Activated CD4-positive, alpha-beta T cell treated with anti-CD3 and anti-CD28 coated beads for 48 hours (primary cell): ENCODE results near the gene BIN2.

Experiments
- DNase-seq: peaks from one replicate; pipeline ENCODE4 v3.0.0-alpha.2; 2020

BIN2 gene

DNA sequence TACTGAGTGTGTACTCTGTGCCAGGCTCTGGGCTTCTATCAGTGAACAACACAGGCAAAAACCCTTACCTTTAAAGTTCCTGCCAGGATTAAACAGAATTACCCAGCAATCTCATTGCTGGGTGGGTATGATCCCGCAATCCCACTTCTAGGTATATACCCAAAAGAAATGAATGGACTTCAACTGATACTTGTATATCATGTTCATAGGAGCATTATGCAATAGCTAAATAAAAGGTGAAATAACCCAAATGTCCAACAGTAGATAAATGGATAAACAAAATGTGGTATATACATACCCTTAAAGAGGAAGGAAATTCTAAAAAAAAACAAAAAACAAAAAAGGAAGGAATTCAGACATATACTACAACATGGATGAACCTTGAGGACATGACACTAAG, 70.7 kb downstream of the BIN2 start:
- DNase-seq: no peak

DNA sequence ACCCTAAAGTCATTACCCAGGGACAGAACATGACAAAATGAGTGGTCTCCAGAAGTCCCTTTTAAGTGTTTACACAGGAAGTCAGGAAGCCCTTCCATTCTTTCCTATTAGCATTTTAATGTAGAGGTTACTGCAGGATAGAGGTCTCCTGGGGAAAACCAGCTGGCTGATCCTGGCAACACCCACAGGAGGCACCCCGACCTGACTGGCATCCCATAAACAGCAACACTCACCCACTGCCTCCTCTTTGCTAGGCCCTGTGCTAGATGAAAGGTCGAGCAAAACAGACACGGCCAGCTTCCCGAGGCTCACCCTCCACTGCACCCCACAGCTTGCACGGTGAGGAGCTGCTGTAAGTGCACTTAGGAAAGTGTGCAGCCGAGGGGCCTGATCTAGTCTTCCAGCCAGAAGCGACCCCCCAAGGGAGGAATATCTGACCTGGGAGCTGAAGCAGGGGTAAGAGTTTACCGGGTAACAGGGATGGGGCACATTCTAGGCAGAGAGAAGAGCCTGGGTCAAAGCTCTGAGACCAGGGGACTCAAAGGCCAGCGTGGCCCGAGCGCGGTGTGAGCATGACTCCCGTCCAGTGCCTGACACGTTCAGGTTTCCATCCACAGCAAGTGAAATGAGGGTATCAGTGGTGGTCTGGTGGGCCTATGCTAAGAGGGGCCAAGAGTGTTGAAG, 76.3 kb downstream of the BIN2 start:
- DNase-seq: no peak

DNA sequence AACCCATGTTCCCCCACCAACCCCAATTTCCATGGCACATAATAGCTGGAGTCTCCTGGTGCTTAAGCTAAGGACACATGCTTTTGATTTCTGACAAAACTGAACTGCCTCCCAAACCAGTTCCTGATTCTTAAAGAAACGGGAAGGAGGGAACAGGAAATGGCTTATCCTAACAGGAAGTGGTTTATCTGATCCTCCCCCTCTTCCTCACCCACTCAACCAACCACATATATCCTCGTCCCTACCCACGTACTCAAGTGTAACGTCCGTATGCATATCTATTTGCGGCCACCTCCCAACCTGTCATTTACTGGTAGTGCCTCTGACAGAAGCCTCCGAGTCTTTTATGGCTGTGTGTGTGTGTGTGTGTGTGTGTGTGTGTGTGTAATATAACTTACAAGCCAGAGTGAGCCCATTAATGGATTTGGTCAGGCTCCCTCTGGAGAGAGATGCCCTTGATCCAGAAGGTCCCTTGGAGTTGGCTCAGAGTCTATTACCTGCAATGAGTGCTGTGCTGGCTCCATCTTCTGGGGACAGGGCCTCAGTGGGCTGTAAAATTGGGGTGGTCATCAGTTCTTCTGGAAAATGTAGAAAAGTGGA, 77.6 kb downstream of the BIN2 start:
- DNase-seq: peak; percentile 45

DNA sequence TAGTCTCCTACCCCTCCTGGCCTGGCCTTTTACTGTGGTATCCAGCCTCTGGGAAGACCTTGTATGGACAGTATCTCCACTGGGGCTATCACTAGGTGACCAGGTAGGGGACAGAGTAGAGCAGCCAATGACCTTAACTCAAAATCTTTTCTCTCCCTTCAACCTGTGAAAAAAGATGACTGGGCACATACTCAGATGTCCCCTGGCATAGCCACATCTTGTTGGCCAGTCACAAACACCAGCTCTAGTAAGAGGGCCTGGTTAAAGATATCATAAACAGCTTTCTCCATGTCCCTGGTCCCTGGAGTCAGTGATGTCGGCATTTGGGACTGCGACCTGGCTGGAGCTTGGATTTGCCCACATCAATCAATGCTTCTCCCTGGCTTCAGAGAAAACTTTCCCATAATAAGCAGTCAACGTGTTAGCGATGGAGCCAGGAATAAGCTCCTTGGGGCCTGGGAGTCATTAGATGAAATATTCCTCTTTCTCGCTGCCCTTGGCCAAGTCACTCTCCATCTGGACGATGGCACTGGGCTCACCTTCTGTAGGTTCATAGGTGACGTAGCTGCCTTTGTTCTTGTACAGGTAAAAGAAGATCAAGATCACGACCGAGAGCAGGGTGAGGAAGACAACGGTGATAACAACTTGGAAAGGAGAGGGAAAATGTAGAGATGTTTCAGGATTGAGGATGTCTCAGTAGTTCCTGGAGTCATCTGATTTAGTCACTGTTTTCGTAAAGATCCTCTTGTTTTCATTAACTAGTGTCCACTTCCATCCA, 78.3 kb downstream of the BIN2 start:
- DNase-seq: no peak

DNA sequence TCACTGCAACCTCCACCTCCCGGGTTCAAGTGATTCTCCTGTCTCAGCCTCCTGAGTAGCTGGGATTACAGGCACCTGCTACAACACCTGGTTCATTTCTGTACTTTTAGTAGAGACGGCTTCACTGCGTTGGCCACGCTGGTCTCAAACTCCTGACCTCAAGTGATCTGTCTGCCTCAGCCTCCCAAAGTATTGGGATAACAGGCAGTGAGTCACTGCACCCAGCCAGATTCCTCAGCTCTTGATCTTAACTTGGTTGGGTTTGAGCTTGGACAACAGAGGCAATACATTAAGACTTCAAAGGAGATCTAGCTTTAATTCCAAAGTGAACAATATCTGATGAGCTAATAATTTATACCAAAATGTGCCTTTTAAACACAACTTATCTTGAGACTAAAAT, 79.7 kb downstream of the BIN2 start:
- DNase-seq: no peak

DNA sequence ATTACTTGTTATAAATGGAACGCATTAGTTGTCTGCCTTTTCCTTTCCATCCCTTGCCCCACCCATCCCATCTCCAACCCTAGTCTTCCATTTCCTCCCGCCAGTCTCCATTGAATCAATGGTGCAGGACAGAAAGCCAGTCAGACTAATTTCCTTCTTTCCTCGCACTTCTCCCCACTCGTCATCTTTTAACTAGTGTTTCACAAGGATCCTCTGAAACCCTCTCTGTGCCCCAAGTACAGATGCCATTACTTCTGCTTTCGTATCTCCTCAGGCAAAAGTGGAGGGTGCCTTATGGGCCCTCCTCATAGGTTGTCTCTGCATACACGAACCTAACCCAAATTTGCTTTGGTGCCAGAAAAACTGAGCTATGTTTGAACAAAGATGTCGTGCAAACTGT, 81.1 kb downstream of the BIN2 start:
- no peak for DNase-seq

DNA sequence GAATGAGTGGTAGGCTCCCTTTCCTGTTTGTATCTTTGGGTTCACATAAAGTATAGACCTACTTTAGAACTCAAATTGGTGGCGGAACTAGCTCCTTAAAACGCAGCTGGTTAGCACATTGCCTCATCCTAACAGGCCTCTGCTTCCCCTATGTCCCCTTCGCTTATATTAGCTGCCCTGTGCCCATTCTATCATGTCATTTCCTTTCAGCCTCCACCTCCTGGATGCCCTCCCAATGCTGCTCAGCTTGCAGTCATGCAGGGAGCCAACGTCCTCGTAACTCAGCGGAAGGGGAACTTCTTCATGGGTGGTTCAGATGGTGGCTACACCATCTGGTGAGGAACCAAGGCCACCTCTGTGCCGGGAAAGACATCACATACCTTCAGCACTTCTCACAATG, 81.9 kb downstream of the BIN2 start:
- no peak for DNase-seq

DNA sequence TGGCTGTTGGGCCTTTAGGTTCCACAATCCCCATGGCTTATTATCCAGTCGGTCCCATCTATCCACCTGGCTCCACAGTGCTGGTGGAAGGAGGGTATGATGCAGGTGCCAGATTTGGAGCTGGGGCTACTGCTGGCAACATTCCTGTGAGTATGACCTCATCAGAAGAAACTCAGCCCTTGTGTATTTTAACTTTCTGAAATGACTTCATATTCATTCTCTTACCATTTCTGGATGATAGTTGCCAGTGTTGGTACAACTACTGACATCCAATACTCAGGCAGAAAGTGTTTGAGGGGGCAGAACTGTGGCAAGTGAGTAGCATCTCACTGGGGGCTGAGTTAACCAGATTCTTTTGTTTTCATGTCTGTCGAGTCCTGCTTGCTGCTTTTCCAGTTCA, 83.0 kb downstream of the BIN2 start:
- DNase-seq: no peak

DNA sequence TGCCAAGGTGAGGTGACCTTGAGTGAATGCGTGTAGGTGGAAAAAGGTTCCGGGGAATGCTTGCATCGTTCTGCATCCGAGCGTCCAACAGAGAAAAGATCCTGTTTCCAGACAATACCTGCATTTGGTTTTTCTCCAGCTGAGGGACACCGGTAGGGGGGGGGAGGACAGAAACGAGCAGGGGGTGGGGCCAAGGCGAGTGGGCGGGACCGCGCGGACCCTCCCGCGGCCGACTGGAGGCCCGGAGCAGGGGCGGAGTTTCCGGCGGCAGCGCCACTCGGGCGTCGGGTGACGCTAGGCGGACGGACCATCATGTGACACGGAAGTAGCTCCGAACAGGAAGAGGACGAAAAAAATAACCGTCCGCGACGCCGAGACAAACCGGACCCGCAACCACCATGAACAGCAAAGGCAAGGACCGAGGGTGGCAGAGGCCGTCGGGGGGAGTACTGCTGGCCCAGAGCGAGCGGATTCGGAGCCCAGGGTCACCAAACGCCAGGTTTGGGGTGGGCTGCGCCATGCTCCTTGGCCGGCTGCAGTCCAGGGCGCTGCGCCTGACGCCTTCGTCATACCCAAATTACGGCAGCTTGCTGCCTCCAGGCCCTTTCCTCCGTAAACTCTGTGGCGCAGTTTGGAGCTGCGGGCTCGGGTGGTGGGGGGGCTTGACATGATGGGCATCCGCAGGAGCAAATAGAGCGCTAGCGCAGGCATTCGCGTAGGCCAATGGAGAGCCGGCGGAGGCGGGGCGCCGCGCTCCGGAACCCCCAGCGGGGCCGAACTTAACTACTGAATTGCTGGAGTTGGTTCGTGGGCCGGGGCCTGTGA, 85.3 kb downstream of the BIN2 start, which contains the start of gene DAZAP2:
DAZAP2 (plus strand) TSS at position 317 of the 825 bp plus-strand sequence; CDS start at position 399, 82 bp downstream.
- DNase-seq: peak; percentile 97

DNA sequence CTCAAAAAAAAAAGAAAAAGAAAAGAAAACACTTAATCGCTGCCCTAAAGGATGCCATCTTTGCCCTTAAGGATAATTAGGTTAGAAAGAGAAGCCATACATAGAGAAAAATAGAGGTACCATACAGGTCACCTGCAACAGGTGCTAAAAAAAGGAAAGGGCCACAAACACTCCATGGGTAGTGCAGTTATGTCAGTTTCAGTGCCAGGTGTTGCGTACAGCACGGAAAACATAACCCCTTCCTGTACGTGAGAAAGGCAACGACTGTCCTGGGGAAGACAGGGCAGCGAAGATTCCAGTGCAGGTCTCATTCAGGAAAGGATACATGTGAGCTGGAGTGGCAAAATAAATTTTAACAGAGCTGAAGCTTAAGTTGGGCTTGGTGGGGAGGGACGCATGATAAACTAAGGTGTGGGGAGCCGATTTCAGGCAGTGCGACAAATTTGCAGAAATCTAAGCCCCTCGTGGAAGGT, 85.9 kb downstream of the BIN2 start:
- no peak for DNase-seq

DNA sequence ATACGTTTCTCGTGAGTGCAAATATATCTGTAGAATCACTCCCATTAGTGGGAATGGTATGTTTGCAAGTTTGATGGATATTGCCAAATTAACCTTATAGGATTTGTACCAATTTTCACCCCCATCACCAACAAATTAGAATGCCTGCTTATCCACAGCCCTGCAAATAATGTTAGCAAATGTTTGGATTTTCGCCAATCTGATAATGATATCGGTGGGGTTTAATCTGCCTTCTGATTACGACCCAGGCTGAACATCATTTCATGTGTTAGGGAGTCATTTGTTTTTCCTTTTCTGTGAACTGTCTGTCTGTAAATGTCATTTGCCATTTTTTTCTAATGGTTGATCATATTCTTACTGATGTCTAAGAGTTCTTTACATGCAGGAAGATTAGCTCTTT, 89.4 kb downstream of the BIN2 start:
- no peak for DNase-seq

DNA sequence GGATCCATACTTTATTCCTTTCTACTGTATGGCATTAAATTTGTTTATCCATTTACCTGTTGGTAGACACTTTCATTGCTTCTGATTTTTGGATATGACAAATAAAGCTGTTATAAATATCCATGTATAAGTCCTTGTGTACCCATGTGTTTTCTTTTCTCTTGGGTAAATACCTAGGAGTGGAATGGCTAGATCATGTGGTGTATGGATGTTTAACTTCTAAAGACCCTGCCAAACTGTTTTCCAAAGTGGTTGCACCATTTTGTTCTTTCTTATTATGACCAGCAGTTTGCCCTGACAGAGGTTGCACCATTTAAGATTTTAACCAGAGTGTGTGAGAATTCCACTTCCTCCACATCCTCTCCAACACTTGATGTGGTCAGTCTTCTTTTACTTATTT, 91.3 kb downstream of the BIN2 start:
- no peak for DNase-seq
